ENCODE data around the gene CCDC88C. TPM values are rescaled to one million over a fixed set of nuclear protein-coding genes. Genes with fewer than 3 reads are reported as not detected.
"Not testable (repeated sequence)": the region's sequence is repeated elsewhere in the genome, so short reads cannot be mapped to it uniquely, and the experiment has no call there.

The CCDC88C gene
- total RNA-seq, 2 experiments from 2014 or later = 73.7 to 82.8 TPM

- DNase-seq; H3K36me3 Mint-ChIP-seq (ENCODE audit: low read depth): not testable (repeated sequence)
These were observed 18.6 kb upstream of the CCDC88C start for GRCh38 chr14:91436266-91436665.

GRCh38 chr14:91429385-91429784 is 11.8 kb upstream of the CCDC88C start:
- Mint-ChIP-seq H3K27ac (no peak overlapping the region), H3K27me3 (no peaks in the 10 kb centered on the region), H3K4me1 (peaks cover 11% of the 10 kb centered on the region), H3K4me3 (no peak overlapping the region), H3K9me3 (ENCODE audit: low read depth) (no peaks in the 10 kb centered on the region), H3K36me3 (ENCODE audit: low read depth) (no peaks in the 10 kb centered on the region)
- ATAC-seq (no peak), DNase-seq (no peak)
- intact Hi-C loops (cut with DNase I, micrococcal nuclease) = no loop called here
- POLR2A ChIA-PET = no interaction called here
- CTCF ChIA-PET = interaction anchor here (0.6 to 1.8 kb wide), 5 partner anchors 9 to 106 kb away, joined by 3 to 6 read pairs (median 4); no protein-coding TSS in a partner anchor

More at GRCh38 chr14:91436266-91436665, 18.6 kb upstream of the CCDC88C start:
- H3K27ac Mint-ChIP-seq; CTCF ChIA-PET; POLR2A ChIA-PET; H3K9me3 Mint-ChIP-seq (ENCODE audit: low read depth); H3K27me3 Mint-ChIP-seq; intact Hi-C loops (cut with DNase I, micrococcal nuclease); H3K4me3 Mint-ChIP-seq; H3K4me1 Mint-ChIP-seq; ATAC-seq: not testable (repeated sequence)

GRCh38 chr14:91428931-91429330 is 11.3 kb upstream of the CCDC88C start:
- intact Hi-C loops (cut with DNase I, micrococcal nuclease); H3K27me3 Mint-ChIP-seq; POLR2A ChIA-PET; ATAC-seq; H3K36me3 Mint-ChIP-seq (ENCODE audit: low read depth); H3K4me3 Mint-ChIP-seq; H3K9me3 Mint-ChIP-seq (ENCODE audit: low read depth); H3K27ac Mint-ChIP-seq; DNase-seq: not testable (repeated sequence)
- peaks cover 11% of the 10 kb centered on the region for H3K4me1 Mint-ChIP-seq
- CTCF ChIA-PET = interaction anchor here (0.6 to 1.8 kb wide), 7 partner anchors 8 to 105 kb away, joined by 3 to 6 read pairs (median 3); no protein-coding TSS in a partner anchor

GRCh38 chr14:91425531-91425944 is 7.9 kb upstream of the CCDC88C start:
- intact Hi-C loops (cut with DNase I, micrococcal nuclease); DNase-seq; H3K36me3 Mint-ChIP-seq (ENCODE audit: low read depth); POLR2A ChIA-PET; H3K27ac Mint-ChIP-seq; H3K4me3 Mint-ChIP-seq; H3K27me3 Mint-ChIP-seq; ATAC-seq; H3K9me3 Mint-ChIP-seq (ENCODE audit: low read depth): not testable (repeated sequence)
- peaks cover 11% of the 10 kb centered on the region for H3K4me1 Mint-ChIP-seq
- CTCF ChIA-PET = interaction anchor here (0.7 to 3.3 kb wide), 3 partner anchors 23 to 248 kb away, joined by 3 to 17 read pairs (median 3); no protein-coding TSS in a partner anchor

- Mint-ChIP-seq H3K27me3 (no peaks in the 10 kb centered on the region), H3K36me3 (ENCODE audit: low read depth) (no peaks in the 10 kb centered on the region), H3K4me3 (no peak overlapping the region), H3K4me1 (peaks cover 11% of the 10 kb centered on the region), H3K27ac (no peak overlapping the region), H3K9me3 (ENCODE audit: low read depth) (no peaks in the 10 kb centered on the region)
- DNase-seq (no peak), ATAC-seq (no peak)
- ChIA-PET CTCF (interaction anchor here (0.8 to 3.3 kb wide), 3 partner anchors 75 to 247 kb away, joined by 3 to 17 read pairs (median 3); no protein-coding TSS in a partner anchor), POLR2A (no interaction called here)
- intact Hi-C loops (cut with DNase I, micrococcal nuclease) = no loop called here
These were observed 7.4 kb upstream of the CCDC88C start for GRCh38 chr14:91424813-91425530.

- no peak for ATAC-seq
- DNase-seq = no peak
- POLR2A ChIA-PET = interaction anchor here (1.0 to 1.1 kb wide), 2 partner anchors 71 kb away, joined by 4 to 5 read pairs; no protein-coding TSS in a partner anchor
- no peak overlapping the region for H3K27ac Mint-ChIP-seq
- H3K4me1 Mint-ChIP-seq = peaks cover 14% of the 10 kb centered on the region
- H3K9me3 Mint-ChIP-seq (ENCODE audit: low read depth) = no peaks in the 10 kb centered on the region
- intact Hi-C loops (cut with DNase I, micrococcal nuclease) = no loop called here
- CTCF ChIA-PET = interaction anchor here (0.8 to 12.5 kb wide), 9 partner anchors 9 to 122 kb away, joined by 3 to 177 read pairs (median 4); no protein-coding TSS in a partner anchor
- H3K4me3 Mint-ChIP-seq = no peak overlapping the region
- H3K27me3 Mint-ChIP-seq = no peaks in the 10 kb centered on the region
- H3K36me3 Mint-ChIP-seq (ENCODE audit: low read depth) = peaks cover 10% of the 10 kb centered on the region
These were observed 3.1 kb upstream of the CCDC88C start for GRCh38 chr14:91420686-91421085.

- H3K4me3 Mint-ChIP-seq = no peak overlapping the region
- ChIA-PET CTCF (interaction anchor here (0.7 to 12.5 kb wide), 8 partner anchors 21 to 191 kb away, joined by 3 to 177 read pairs (median 4); no protein-coding TSS in a partner anchor), POLR2A (interaction anchor here (1.4 kb wide), 1 partner anchor 96 kb away, joined by 3 read pairs; no protein-coding TSS in a partner anchor)
- no peak for ATAC-seq
- H3K36me3 Mint-ChIP-seq (ENCODE audit: low read depth) = peaks cover 19% of the 10 kb centered on the region
- no peaks in the 10 kb centered on the region for H3K9me3 Mint-ChIP-seq (ENCODE audit: low read depth)
- H3K4me1 Mint-ChIP-seq = peaks cover 23% of the 10 kb centered on the region
- H3K27me3 Mint-ChIP-seq = no peaks in the 10 kb centered on the region
- intact Hi-C loops (cut with DNase I, micrococcal nuclease) = loop anchor here (1.0 to 5.0 kb wide), 11 partner anchors 88 to 1037 kb away; partner anchors contain the start of gene CALM1 (in 1 of the 2)
- no peak for DNase-seq
- H3K27ac Mint-ChIP-seq = peak overlapping the region; percentile 82
These were observed 1.8 kb upstream of the CCDC88C start for GRCh38 chr14:91419451-91419850.

- intact Hi-C loops (cut with DNase I, micrococcal nuclease) = loop anchor here (1.0 to 5.0 kb wide), 11 partner anchors 88 to 1037 kb away; partner anchors contain the start of gene CALM1 (in 1 of the 2)
- H3K4me1 Mint-ChIP-seq = peaks cover 27% of the 10 kb centered on the region
- ChIA-PET CTCF (interaction anchor here (0.7 to 12.5 kb wide), 9 partner anchors 15 to 190 kb away, joined by 3 to 177 read pairs (median 5); no protein-coding TSS in a partner anchor), POLR2A (interaction anchor here (1.4 kb wide), 1 partner anchor 95 kb away, joined by 3 read pairs; no protein-coding TSS in a partner anchor)
- H3K4me3 Mint-ChIP-seq = peak overlapping the region; percentile 65
- ATAC-seq (no peak), DNase-seq (peak; percentile 78)
- peak overlapping the region; percentile 82 for H3K27ac Mint-ChIP-seq
- no peaks in the 10 kb centered on the region for H3K27me3 Mint-ChIP-seq
- H3K9me3 Mint-ChIP-seq (ENCODE audit: low read depth) = no peaks in the 10 kb centered on the region
- peaks cover 23% of the 10 kb centered on the region for H3K36me3 Mint-ChIP-seq (ENCODE audit: low read depth)
These were observed 1.4 kb upstream of the CCDC88C start for GRCh38 chr14:91419044-91419397.

- peaks cover 27% of the 10 kb centered on the region for H3K36me3 Mint-ChIP-seq (ENCODE audit: low read depth)
- CTCF ChIA-PET = interaction anchor here (0.7 to 12.5 kb wide), 8 partner anchors 14 to 219 kb away, joined by 3 to 177 read pairs (median 4); no protein-coding TSS in a partner anchor
- no peaks in the 10 kb centered on the region for H3K9me3 Mint-ChIP-seq (ENCODE audit: low read depth)
- DNase-seq = peak; percentile 88
- H3K4me3 Mint-ChIP-seq = peak overlapping the region; percentile 65
- intact Hi-C loops (cut with DNase I, micrococcal nuclease) = loop anchor here (1.0 to 5.0 kb wide), 13 partner anchors 8 to 1036 kb away; partner anchors contain the start of gene CALM1 (in 1 of the 2)
- peak; percentile 20 for ATAC-seq
- POLR2A ChIA-PET = interaction anchor here (1.4 to 1.6 kb wide), 2 partner anchors 20 to 95 kb away, joined by 3 to 4 read pairs; no protein-coding TSS in a partner anchor
- H3K27me3 Mint-ChIP-seq = no peaks in the 10 kb centered on the region
- peak overlapping the region; percentile 82 for H3K27ac Mint-ChIP-seq
- peaks cover 32% of the 10 kb centered on the region for H3K4me1 Mint-ChIP-seq
These were observed 895 bp upstream of the CCDC88C start for GRCh38 chr14:91418387-91419043.

- peaks cover 31% of the 10 kb centered on the region for H3K36me3 Mint-ChIP-seq (ENCODE audit: low read depth)
- no peaks in the 10 kb centered on the region for H3K9me3 Mint-ChIP-seq (ENCODE audit: low read depth)
- ATAC-seq (peak; percentile 20), DNase-seq (peak; percentile 78)
- peaks cover 36% of the 10 kb centered on the region for H3K4me1 Mint-ChIP-seq
- H3K27ac Mint-ChIP-seq = peak overlapping the region; percentile 69
- peak overlapping the region; percentile 65 for H3K4me3 Mint-ChIP-seq
- intact Hi-C loops (cut with DNase I, micrococcal nuclease) = loop anchor here (1.0 to 5.0 kb wide), 15 partner anchors 8 to 1036 kb away; partner anchors contain the start of genes CALM1 (in 1 of the 2) and PPP4R3A (in 1 of the 2)
- ChIA-PET CTCF (interaction anchor here (0.6 to 12.5 kb wide), 8 partner anchors 14 to 220 kb away, joined by 3 to 177 read pairs (median 4); no protein-coding TSS in a partner anchor), POLR2A (interaction anchor here (0.5 to 1.6 kb wide), 6 partner anchors 20 to 181 kb away, joined by 3 to 4 read pairs (median 4); no protein-coding TSS in a partner anchor)
- H3K27me3 Mint-ChIP-seq = no peaks in the 10 kb centered on the region
These were observed 365 bp upstream of the CCDC88C start for GRCh38 chr14:91417983-91418386.

All from activated CD4-positive, alpha-beta T cell treated with anti-CD3 and anti-CD28 coated beads for 36 hours (primary cell).